ENCODE measurements around the gene HES7.

The HES7 gene

GRCh38 chr17:8075574-8076342 lies 48.1 kb downstream of the HES7 start:
- no peak overlapping the region for H3K27ac ChIP-seq (ENCODE audit: low read depth, low read length, severe bottlenecking)
- H3K9me3 ChIP-seq (ENCODE audit: control insufficient read depth, low read length): no peaks in the 10 kb centered on the region
- no peak overlapping the region for H3K4me3 ChIP-seq (ENCODE audit: extremely low read depth, insufficient read depth, low read length, poor library complexity, severe bottlenecking)
- WGBS, 2 experiments (ENCODE audit: insufficient coverage in 2 of 2): 91 to 94% methylated on average over 11 to 13 of the region's 14 CpGs
- H3K36me3 ChIP-seq (ENCODE audit: control insufficient read depth, insufficient read depth, low read length): no peaks in the 10 kb centered on the region
- peaks cover 2% of the 10 kb centered on the region for H3K4me1 ChIP-seq (ENCODE audit: control insufficient read depth, insufficient read depth, low read length, poor library complexity, severe bottlenecking)

- no CpG with 5 or more reads among the region's 3 CpGs for WGBS, 2 experiments (ENCODE audit: insufficient coverage in 2 of 2)
- peaks cover 2% of the 10 kb centered on the region for H3K4me1 ChIP-seq (ENCODE audit: control insufficient read depth, insufficient read depth, low read length, poor library complexity, severe bottlenecking)
Observed at GRCh38 chr17:8075081-8075480, 48.8 kb downstream of the HES7 start.

GRCh38 chr17:8074554-8074953 lies 49.4 kb downstream of the HES7 start:
- Histone ChIP-seq H3K4me1 (ENCODE audit: control insufficient read depth, insufficient read depth, low read length, poor library complexity, severe bottlenecking) (peaks cover 2% of the 10 kb centered on the region), H3K27ac (ENCODE audit: low read depth, low read length, severe bottlenecking) (no peak overlapping the region), H3K4me3 (ENCODE audit: extremely low read depth, insufficient read depth, low read length, poor library complexity, severe bottlenecking) (no peak overlapping the region), H3K36me3 (ENCODE audit: control insufficient read depth, insufficient read depth, low read length) (no peaks in the 10 kb centered on the region), H3K9me3 (ENCODE audit: control insufficient read depth, low read length) (no peaks in the 10 kb centered on the region)
- 60 to 68% methylated on average over 7 of the region's 7 CpGs for WGBS, 2 experiments (ENCODE audit: insufficient coverage in 2 of 2)

More at GRCh38 chr17:8075081-8075480, 48.8 kb downstream of the HES7 start:
- H3K4me3 ChIP-seq (ENCODE audit: extremely low read depth, insufficient read depth, low read length, poor library complexity, severe bottlenecking): no peak overlapping the region
- H3K9me3 ChIP-seq (ENCODE audit: control insufficient read depth, low read length): no peaks in the 10 kb centered on the region
- no peaks in the 10 kb centered on the region for H3K36me3 ChIP-seq (ENCODE audit: control insufficient read depth, insufficient read depth, low read length)
- no peak overlapping the region for H3K27ac ChIP-seq (ENCODE audit: low read depth, low read length, severe bottlenecking)

GRCh38 chr17:8073627-8074484 lies 50.0 kb downstream of the HES7 start:
- Histone ChIP-seq H3K4me3 (ENCODE audit: extremely low read depth, insufficient read depth, low read length, poor library complexity, severe bottlenecking) (no peak overlapping the region), H3K36me3 (ENCODE audit: control insufficient read depth, insufficient read depth, low read length) (no peaks in the 10 kb centered on the region), H3K4me1 (ENCODE audit: control insufficient read depth, insufficient read depth, low read length, poor library complexity, severe bottlenecking) (peaks cover 2% of the 10 kb centered on the region), H3K27ac (ENCODE audit: low read depth, low read length, severe bottlenecking) (no peak overlapping the region), H3K9me3 (ENCODE audit: control insufficient read depth, low read length) (no peaks in the 10 kb centered on the region)
- 7 to 10% methylated on average over 20 to 25 of the region's 28 CpGs for WGBS, 2 experiments (ENCODE audit: insufficient coverage in 2 of 2)

GRCh38 chr17:8072729-8073461 lies 51.0 kb downstream of the HES7 start:
- WGBS, 2 experiments (ENCODE audit: insufficient coverage in 2 of 2): 6% methylated on average over 33 to 34 of the region's 40 CpGs
- peaks cover 2% of the 10 kb centered on the region for H3K4me1 ChIP-seq (ENCODE audit: control insufficient read depth, insufficient read depth, low read length, poor library complexity, severe bottlenecking)
- no peak overlapping the region for H3K27ac ChIP-seq (ENCODE audit: low read depth, low read length, severe bottlenecking)
- no peak overlapping the region for H3K4me3 ChIP-seq (ENCODE audit: extremely low read depth, insufficient read depth, low read length, poor library complexity, severe bottlenecking)
- no peaks in the 10 kb centered on the region for H3K36me3 ChIP-seq (ENCODE audit: control insufficient read depth, insufficient read depth, low read length)
- no peaks in the 10 kb centered on the region for H3K9me3 ChIP-seq (ENCODE audit: control insufficient read depth, low read length)

GRCh38 chr17:8072341-8072728 lies 51.6 kb downstream of the HES7 start:
- Histone ChIP-seq H3K4me3 (ENCODE audit: extremely low read depth, insufficient read depth, low read length, poor library complexity, severe bottlenecking) (no peak overlapping the region), H3K27ac (ENCODE audit: low read depth, low read length, severe bottlenecking) (no peak overlapping the region), H3K4me1 (ENCODE audit: control insufficient read depth, insufficient read depth, low read length, poor library complexity, severe bottlenecking) (peaks cover 2% of the 10 kb centered on the region), H3K9me3 (ENCODE audit: control insufficient read depth, low read length) (no peaks in the 10 kb centered on the region), H3K36me3 (ENCODE audit: control insufficient read depth, insufficient read depth, low read length) (no peaks in the 10 kb centered on the region)
- 4 to 13% methylated on average over 17 to 19 of the region's 28 CpGs for WGBS, 2 experiments (ENCODE audit: insufficient coverage in 2 of 2)

GRCh38 chr17:8071496-8071895 lies 52.4 kb downstream of the HES7 start:
- H3K36me3 ChIP-seq (ENCODE audit: control insufficient read depth, insufficient read depth, low read length): no peaks in the 10 kb centered on the region
- 81 to 83% methylated on average over 9 to 12 of the region's 12 CpGs for WGBS, 2 experiments (ENCODE audit: insufficient coverage in 2 of 2)
- H3K9me3 ChIP-seq (ENCODE audit: control insufficient read depth, low read length): no peaks in the 10 kb centered on the region
- H3K4me3 ChIP-seq (ENCODE audit: extremely low read depth, insufficient read depth, low read length, poor library complexity, severe bottlenecking): no peak overlapping the region
- no peak overlapping the region for H3K27ac ChIP-seq (ENCODE audit: low read depth, low read length, severe bottlenecking)
- peaks cover 2% of the 10 kb centered on the region for H3K4me1 ChIP-seq (ENCODE audit: control insufficient read depth, insufficient read depth, low read length, poor library complexity, severe bottlenecking)

Measured in mesodermal cell (in vitro differentiated cells).